ENCODE measurements around the gene CSNK1E. TPM values are rescaled to one million over a fixed set of nuclear protein-coding genes. Genes with fewer than 3 reads are reported as not detected.

Gene CSNK1E
- total RNA-seq, 4 donors from 2014 or later = 29.8 to 66.3 (median 40.3) TPM

GRCh38 chr22:38311323-38311620 lies 6.0 kb downstream of the CSNK1E start:
- H3K36me3 ChIP-seq = no peaks in the 10 kb centered on the region
- H3K27ac ChIP-seq = peak overlapping the region; percentile 89 to 100 (median 98)
- intact Hi-C loops (cut with DNase I; ENCODE audit: low total_unique reads) (no loop called here), in situ Hi-C loops (cut with MboI; ENCODE audit: low sequenced_read_pairs in 4 of 4) (no loop called here)
- TF ChIP-seq POLR2A (IDR thresholded peaks at IDR 0.05) (no peak), CTCF (IDR thresholded peaks at IDR 0.05 in 4 of 5, conservative IDR thresholded peaks at IDR 0.05 in 1 of 5) (no peak)
- no peaks in the 10 kb centered on the region for H3K9me3 ChIP-seq
- DNase-seq (no peak), ATAC-seq (no peak)
- H3K4me1 ChIP-seq = peaks cover 85 to 89% of the 10 kb centered on the region in 2 donors
- no peak overlapping the region for H3K4me3 ChIP-seq
- H3K27me3 ChIP-seq = no peaks in the 10 kb centered on the region

DNA sequence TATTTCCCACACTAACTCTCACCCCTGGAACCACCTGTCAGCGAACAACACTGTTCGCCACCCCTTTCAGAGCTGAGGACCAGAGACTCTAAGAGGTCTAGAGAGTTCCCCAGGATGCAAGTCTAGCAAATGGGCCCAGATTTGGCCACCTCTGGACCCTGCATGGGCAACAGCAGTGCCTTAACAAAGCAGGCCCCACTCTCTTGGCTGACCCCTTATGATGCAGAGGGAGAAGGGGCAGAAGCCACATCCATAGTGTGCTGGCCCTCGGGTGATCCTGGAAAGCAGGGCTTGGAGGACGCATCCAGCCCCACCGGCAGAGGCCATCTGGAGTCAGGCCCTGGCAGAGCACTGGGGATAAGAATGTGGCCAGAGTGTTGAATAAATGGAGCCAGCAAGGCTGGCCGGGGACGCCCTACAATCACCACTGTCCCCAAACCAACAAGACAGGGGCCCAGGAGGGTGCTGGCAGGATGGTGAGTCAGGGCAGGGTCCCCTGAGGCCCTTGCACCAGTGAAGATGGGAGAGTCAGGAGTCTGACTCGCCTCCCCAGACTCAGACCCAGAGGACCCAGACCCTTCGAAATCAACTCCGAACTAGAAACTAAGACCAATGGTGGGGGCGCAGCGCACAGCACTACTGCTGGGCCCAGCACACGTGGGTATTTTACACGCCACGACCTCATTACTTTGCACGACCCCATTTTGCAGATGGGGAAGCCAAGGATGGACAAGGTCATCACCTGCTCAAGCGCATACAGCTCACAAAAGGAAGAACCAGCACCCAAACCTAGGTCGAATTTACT lies 6.5 kb downstream of the CSNK1E start:
- ATAC-seq (peak in 1 of 2 donors; percentile 37), DNase-seq (no peak)
- in situ Hi-C loops (cut with MboI; ENCODE audit: low sequenced_read_pairs in 4 of 4) (no loop called here), intact Hi-C loops (cut with DNase I; ENCODE audit: low total_unique reads) (no loop called here)
- Histone ChIP-seq H3K27me3 (no peaks in the 10 kb centered on the region), H3K27ac (peak overlapping the region; percentile 89 to 100 (median 98)), H3K4me3 (peak overlapping the region in 2 of 4 donors; percentile 5 to 6), H3K9me3 (no peaks in the 10 kb centered on the region), H3K4me1 (peaks cover 88 to 89% of the 10 kb centered on the region in 2 donors), H3K36me3 (no peaks in the 10 kb centered on the region)
- no peak for TF ChIP-seq POLR2A (IDR thresholded peaks at IDR 0.05)
- no peak for TF ChIP-seq CTCF (IDR thresholded peaks at IDR 0.05 in 4 of 5, conservative IDR thresholded peaks at IDR 0.05 in 1 of 5)

- peaks cover 88 to 94% of the 10 kb centered on the region in 2 donors for H3K4me1 ChIP-seq
- in situ Hi-C loops (cut with MboI; ENCODE audit: low sequenced_read_pairs in 4 of 4) (no loop called here), intact Hi-C loops (cut with DNase I; ENCODE audit: low total_unique reads) (no loop called here)
- H3K27me3 ChIP-seq = no peaks in the 10 kb centered on the region
- no peaks in the 10 kb centered on the region for H3K36me3 ChIP-seq
- peak overlapping the region in 2 of 4 donors; percentile 5 to 6 for H3K4me3 ChIP-seq
- H3K27ac ChIP-seq = peak overlapping the region; percentile 89 to 100 (median 98)
- DNase-seq (peak in 1 of 2 donors; percentile 66), ATAC-seq (peak; percentile 32 to 77)
- H3K9me3 ChIP-seq = no peaks in the 10 kb centered on the region
- TF ChIP-seq POLR2A (IDR thresholded peaks at IDR 0.05) = no peak
- no peak for TF ChIP-seq CTCF (IDR thresholded peaks at IDR 0.05 in 4 of 5, conservative IDR thresholded peaks at IDR 0.05 in 1 of 5)
Observed at GRCh38 chr22:38309614-38310517, 7.4 kb downstream of the CSNK1E start.

DNA sequence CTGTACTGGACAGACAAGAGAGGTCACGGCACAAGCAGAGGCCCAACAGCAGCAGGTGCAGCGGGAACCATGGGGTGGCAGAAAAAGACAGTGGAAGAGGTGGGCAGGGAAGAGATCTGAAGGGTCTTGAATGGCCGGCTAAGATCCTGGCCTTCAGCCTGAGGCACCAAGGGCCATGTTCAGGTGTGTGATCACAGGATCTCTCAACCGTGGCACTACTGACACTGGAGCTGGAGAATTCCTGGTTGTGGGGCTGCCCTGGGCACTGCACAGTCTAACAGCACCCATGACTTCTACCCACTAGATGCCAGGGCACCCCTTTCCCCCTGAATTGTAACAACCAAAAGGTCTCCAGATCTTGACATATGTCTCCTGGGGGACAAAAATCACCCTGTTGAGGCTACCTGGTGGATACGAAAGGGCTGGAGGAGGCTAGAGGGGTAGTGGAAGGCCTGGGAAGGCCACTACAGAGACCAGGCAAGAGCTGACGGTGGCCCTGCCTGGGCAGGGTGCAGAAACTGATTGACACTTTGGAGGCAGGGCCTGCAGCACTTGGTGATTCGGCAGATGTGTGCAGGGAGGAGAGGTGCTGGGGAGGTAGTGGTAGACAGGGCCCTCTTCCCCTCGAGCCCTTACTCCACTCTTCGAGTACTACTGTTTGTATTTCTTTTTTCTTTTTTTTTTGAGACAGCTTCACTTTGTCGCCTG lies 8.3 kb downstream of the CSNK1E start:
- Histone ChIP-seq H3K27ac (peak overlapping the region; percentile 89 to 100 (median 98)), H3K9me3 (no peaks in the 10 kb centered on the region), H3K27me3 (no peaks in the 10 kb centered on the region), H3K4me1 (peaks cover 88 to 94% of the 10 kb centered on the region in 2 donors), H3K4me3 (no peak overlapping the region), H3K36me3 (no peaks in the 10 kb centered on the region)
- TF ChIP-seq CTCF (IDR thresholded peaks at IDR 0.05 in 4 of 5, conservative IDR thresholded peaks at IDR 0.05 in 1 of 5) (no peak), POLR2A (IDR thresholded peaks at IDR 0.05) (no peak)
- no peak for ATAC-seq
- in situ Hi-C loops (cut with MboI; ENCODE audit: low sequenced_read_pairs in 4 of 4) (no loop called here), intact Hi-C loops (cut with DNase I; ENCODE audit: low total_unique reads) (no loop called here)
- DNase-seq = no peak

All from gastrocnemius medialis (tissue), 4 donors.